ENCODE data around the gene INTS15. TPM values are rescaled to one million over a fixed set of nuclear protein-coding genes. Genes with fewer than 3 reads are reported as not detected.

Gene INTS15
- total and polyA plus RNA-seq, 2 experiments from 2014 or later, result 7.0 to 27.0 TPM

GRCh38 chr7:6554848-6555247, 35.0 kb upstream of the INTS15 start:
- Mint-ChIP-seq H3K27ac (no peak overlapping the region), H3K27me3 (ENCODE audit: insufficient read depth, low read depth, poor library complexity) (peaks cover 11% of the 10 kb centered on the region), H3K4me3 (no peak overlapping the region), H3K4me1 (peaks cover 4% of the 10 kb centered on the region), H3K9me3 (no peaks in the 10 kb centered on the region; the same call in 2 of the 3 replicates), H3K36me3 (ENCODE audit: low read depth) (no peaks in the 10 kb centered on the region)
- Histone ChIP-seq H3K9me2 (ENCODE audit: insufficient read depth) (0 out of 2 replicates have a peak, but pooled peaks cover 3% of the 10 kb centered on the region), H2AFZ (no peak overlapping the region), H3K27me3 (ENCODE audit: insufficient read depth) (no peaks in the 10 kb centered on the region), H3F3A (replicated peaks; ENCODE audit: low read depth) (no peaks in the 10 kb centered on the region), H3K4me2 (no peak overlapping the region), H3K4me1 (ENCODE audit: insufficient read depth) (peaks cover 10% of the 10 kb centered on the region; the same call in 1 of the 2 replicates), H3K79me2 (replicated peaks; ENCODE audit: insufficient read depth) (no peaks in the 10 kb centered on the region), H3K4me3 (no peak overlapping the region), H4K20me1 (replicated peaks; ENCODE audit: insufficient read depth) (no peaks in the 10 kb centered on the region), H3K36me3 (ENCODE audit: insufficient read depth) (no peaks in the 10 kb centered on the region), H3K27ac (ENCODE audit: low read depth) (no peak overlapping the region)
- no peak for ATAC-seq
- no peak for DNase-seq (ENCODE audit: low spot score)
- TF ChIP-seq EZH2 (IDR thresholded peaks at IDR 0.05; ENCODE audit: low read depth, unreplicated experiment), result no peak
- TF ChIP-seq CREB1 (CRISPR knock-in tag; IDR thresholded peaks at IDR 0.05; ENCODE audit: low read depth), result no peak
- no peak for TF ChIP-seq REST (IDR thresholded peaks at IDR 0.05; ENCODE audit: unreplicated experiment)
- no peak for TF ChIP-seq ZNF331 (CRISPR knock-in tag; IDR thresholded peaks at IDR 0.05; ENCODE audit: low read depth)
- no peak for TF ChIP-seq ETS1 (IDR thresholded peaks at IDR 0.05)
- TF ChIP-seq ZNF114 (CRISPR knock-in tag; IDR thresholded peaks at IDR 0.05), result no peak
- TF ChIP-seq POLR2AphosphoS5 (IDR thresholded peaks at IDR 0.05; ENCODE audit: low read depth), result no peak
- no peak for TF ChIP-seq EZH2phosphoT487 (IDR thresholded peaks at IDR 0.05; ENCODE audit: unreplicated experiment)
- no peak for TF ChIP-seq JUNB (IDR thresholded peaks at IDR 0.05; ENCODE audit: unreplicated experiment)
- no peak for TF ChIP-seq ZNF462 (CRISPR knock-in tag; IDR thresholded peaks at IDR 0.05)
- TF ChIP-seq STAT1 (IDR thresholded peaks at IDR 0.05; ENCODE audit: unreplicated experiment), result no peak
- TF ChIP-seq NANOG (IDR thresholded peaks at IDR 0.05; ENCODE audit: borderline replicate concordance), result no peak
- no peak for TF ChIP-seq CTCF (conservative IDR thresholded peaks at IDR 0.05; ENCODE audit: low read depth in 2 of 2)

Data from GM23338 (cell line).